Measurements from ENCODE around the gene PLPPR5. TPM values are rescaled to one million over a fixed set of nuclear protein-coding genes. Genes with fewer than 3 reads are reported as not detected.

PLPPR5 gene
- total RNA-seq, 1 donor from 2014 or later = 0.17 TPM

DNA sequence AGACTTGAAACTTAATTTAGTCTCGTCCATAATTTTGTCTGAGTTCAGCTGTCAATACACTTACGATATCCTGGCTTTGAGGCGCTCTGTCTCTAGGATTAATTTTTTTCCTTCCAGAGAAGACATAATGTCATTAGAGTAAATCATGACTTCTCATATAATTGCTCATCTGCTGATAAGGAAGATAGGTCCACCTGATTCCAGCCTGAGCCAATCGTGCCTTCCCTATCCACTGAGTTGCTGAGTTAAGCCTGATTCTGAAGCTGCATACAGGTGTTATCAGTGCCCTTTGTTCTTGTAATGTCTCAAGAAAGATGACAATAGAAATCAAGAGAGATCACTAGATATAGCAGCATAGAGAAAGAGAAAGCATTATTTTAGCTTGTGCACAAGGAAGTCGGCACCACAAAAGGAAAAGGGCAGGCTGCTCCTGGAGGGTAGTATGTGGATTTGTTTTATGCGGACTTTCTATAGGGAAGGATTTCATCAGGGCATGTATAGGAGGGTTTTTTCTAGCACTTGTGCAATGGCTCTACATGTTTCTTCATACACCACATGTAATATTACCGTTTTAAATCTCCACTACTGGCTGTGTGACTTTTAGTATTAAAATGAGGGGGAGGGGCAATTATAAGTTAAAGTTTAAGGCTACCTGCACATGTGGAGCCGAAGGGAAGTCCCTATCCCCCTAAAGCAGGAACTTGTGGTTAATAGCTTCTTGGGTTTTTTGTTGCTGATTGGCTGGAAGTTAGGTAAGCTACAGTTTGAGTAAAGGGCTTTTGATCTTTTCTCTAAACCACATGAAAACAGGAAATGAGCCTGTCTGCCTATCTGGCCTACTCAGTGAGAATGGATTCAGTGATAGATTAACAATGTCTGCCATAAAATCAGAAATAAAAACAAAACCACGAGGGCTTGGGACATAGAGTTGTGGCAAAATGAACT lies 133.4 kb downstream of the PLPPR5 start:
- H3K4me3 ChIP-seq (ENCODE audit: low read depth, low read length) = no peak overlapping the region
- TF ChIP-seq, protein P1, sequence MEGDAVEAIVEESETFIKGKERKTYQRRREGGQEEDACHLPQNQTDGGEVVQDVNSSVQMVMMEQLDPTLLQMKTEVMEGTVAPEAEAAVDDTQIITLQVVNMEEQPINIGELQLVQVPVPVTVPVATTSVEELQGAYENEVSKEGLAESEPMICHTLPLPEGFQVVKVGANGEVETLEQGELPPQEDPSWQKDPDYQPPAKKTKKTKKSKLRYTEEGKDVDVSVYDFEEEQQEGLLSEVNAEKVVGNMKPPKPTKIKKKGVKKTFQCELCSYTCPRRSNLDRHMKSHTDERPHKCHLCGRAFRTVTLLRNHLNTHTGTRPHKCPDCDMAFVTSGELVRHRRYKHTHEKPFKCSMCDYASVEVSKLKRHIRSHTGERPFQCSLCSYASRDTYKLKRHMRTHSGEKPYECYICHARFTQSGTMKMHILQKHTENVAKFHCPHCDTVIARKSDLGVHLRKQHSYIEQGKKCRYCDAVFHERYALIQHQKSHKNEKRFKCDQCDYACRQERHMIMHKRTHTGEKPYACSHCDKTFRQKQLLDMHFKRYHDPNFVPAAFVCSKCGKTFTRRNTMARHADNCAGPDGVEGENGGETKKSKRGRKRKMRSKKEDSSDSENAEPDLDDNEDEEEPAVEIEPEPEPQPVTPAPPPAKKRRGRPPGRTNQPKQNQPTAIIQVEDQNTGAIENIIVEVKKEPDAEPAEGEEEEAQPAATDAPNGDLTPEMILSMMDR (conservative IDR thresholded peaks at IDR 0.05; ENCODE audit: low read depth, low read length) = no peak
- no peak for DNase-seq (ENCODE audit: low read depth)

DNA sequence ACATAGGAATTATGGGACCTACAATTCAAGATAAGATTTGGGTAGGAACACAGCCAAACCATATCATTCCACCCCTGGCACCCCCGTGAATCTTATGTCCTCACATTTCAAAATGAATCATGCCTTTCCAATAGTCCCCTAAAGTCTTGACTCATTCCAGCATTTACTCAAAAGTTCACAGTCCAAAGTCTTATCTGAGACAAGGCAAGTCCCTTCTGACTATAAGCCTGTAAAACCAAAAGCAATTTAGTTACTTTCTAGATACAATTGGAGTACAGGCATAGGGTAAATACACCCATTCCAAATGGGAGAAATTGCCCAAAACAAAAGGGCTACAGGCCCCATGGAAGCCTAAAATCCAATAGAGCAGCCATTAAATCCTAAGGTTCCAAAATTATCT lies 138.9 kb downstream of the PLPPR5 start:
- H3K4me3 ChIP-seq (ENCODE audit: low read depth, low read length) = no peak overlapping the region
- TF ChIP-seq, protein P1 (conservative IDR thresholded peaks at IDR 0.05; ENCODE audit: low read depth, low read length) = no peak
- DNase-seq (ENCODE audit: low read depth) = no peak

DNA sequence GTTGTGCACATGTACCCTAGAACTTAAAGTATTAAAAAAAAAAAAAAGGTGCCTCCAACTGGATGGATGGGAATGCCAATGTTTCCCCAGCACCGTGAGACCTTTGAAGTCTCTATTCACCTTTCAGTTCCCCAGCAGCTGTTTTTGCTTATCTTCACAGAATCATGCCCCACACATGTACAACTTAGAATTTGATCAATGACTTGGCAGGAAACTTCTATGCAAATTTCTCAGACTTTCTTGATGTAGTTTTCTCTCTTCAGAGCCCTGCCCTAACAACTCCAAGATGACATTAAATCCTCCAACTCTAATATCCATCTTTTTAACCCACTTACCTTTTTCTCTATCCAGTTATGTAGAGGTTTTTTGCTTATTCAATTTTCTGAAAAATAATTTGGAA lies 144.3 kb downstream of the PLPPR5 start:
- no peak for DNase-seq (ENCODE audit: low read depth)
- no peak overlapping the region for H3K4me3 ChIP-seq (ENCODE audit: low read depth, low read length)
- TF ChIP-seq, protein P1 (conservative IDR thresholded peaks at IDR 0.05; ENCODE audit: low read depth, low read length) = no peak

DNA sequence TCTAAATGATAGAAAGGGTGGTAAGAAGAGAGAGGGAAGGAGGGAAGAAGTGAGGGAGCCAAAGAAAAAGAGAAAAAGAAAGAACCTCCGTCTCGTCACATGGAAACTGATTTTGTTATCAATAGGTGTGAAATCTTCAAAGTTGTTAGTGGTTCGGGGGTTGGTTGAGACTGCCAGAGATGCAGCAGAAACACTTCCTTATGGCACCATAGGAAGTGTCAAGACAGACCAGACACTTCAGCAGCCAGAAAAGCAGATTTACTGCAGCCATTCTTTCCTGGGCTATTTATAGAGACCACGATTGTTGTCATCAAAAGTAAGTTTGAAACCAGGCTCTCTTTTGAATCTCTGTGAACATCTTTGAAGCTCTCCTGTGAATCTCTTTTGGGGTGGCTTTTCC lies 150.5 kb downstream of the PLPPR5 start:
- no peak for DNase-seq (ENCODE audit: low read depth)

DNA sequence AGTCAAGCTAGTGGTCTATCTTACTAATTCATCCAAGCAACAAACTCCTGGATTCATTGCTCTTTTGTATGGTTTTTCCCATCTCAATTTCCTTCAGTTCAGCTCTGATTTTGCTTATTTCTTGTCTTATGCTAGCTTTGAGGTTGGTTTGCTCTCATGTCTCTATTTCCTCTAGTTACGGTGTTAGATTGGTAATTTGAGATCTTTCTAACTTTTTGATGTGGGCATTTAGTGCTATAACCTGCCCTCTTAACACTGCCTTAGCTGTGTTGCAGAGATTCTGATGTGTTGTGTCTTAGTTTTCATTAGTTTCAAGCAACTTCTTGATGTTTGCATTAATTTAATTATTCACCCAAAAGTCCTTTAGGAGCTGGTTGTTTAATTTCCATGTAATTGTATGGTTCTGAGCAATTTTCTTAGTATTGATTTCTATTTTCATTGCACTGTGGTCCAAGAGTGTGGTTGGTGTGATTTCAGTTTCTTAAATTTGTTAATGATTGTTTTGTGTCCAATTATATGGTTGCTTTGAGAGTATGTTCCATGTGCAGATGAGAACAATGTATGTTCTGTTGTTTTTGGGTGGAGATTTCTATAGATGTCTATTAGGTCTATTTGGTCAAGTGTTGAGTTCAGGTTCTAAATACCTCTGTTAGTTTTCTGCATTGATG lies 154.6 kb downstream of the PLPPR5 start:
- no peak for DNase-seq (ENCODE audit: low read depth)
- no peak overlapping the region for H3K4me3 ChIP-seq (ENCODE audit: low read depth, low read length)

More for the DNA sequence above, 150.5 kb downstream of the PLPPR5 start:
- TF ChIP-seq, protein P1 (conservative IDR thresholded peaks at IDR 0.05; ENCODE audit: low read depth, low read length) = no peak
- no peak overlapping the region for H3K4me3 ChIP-seq (ENCODE audit: low read depth, low read length)

DNA sequence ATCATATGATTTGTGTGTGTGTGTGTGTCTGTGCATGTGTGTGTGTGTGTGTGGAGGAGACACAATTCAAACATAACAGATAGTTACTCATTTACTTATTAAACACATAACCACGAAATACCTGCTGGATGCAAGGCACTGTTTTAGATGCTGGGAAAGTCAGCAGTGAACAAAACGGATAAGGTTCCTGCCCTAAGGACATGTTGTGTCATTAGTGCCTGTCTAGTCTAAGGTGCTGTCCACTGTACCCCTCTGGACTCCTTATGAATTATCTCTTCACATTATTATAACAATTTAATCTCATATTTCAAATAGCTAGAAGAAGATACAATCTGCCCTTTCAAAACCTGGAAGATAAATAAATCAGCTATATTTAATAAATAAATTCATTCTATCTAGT lies 162.4 kb downstream of the PLPPR5 start:
- TF ChIP-seq, protein P1 (conservative IDR thresholded peaks at IDR 0.05; ENCODE audit: low read depth, low read length) = no peak
- DNase-seq (ENCODE audit: low read depth) = no peak
- H3K4me3 ChIP-seq (ENCODE audit: low read depth, low read length) = no peak overlapping the region

More for the DNA sequence above, 154.6 kb downstream of the PLPPR5 start:
- TF ChIP-seq, protein P1 (conservative IDR thresholded peaks at IDR 0.05; ENCODE audit: low read depth, low read length) = no peak

Data from epithelial cell of proximal tubule (primary cell).